KMS-11 (cell line): ENCODE measurements around the gene OGDH.
"Not testable (repeated sequence)": the region's sequence is repeated elsewhere in the genome, so short reads cannot be mapped to it uniquely, and the experiment has no call there.

Experiments used
- H2AFZ ChIP-seq: fragments of 200-600 bp; sonication (generic); 2 replicates; pipeline ENCODE4 v1.6.1; 2016; ENCODE audit warnings: antibody characterized with exemption, mixed run types, low read depth
- H3K27ac ChIP-seq: fragments of 200-600 bp; sonication (generic); 2 replicates; pipeline ENCODE4 v1.6.1; 2016; ENCODE audit warnings: mild to moderate bottlenecking, mixed run types
- H3K27me3 ChIP-seq: fragments of 200-600 bp; sonication (generic); 2 replicates; pipeline ENCODE4 v1.6.1; 2017; ENCODE audit warnings: mild to moderate bottlenecking, low read depth, mixed run types, moderate library complexity; ENCODE audit not compliant: insufficient read depth
- H3K36me3 ChIP-seq: fragments of 200-600 bp; sonication (generic); 2 replicates; pipeline ENCODE4 v1.6.1; 2017; ENCODE audit warnings: mild to moderate bottlenecking, mixed run types; ENCODE audit not compliant: insufficient read depth
- H3K4me1 ChIP-seq: fragments of 200-600 bp; sonication (generic); 2 replicates; pipeline ENCODE4 v1.6.1; 2016; ENCODE audit warnings: mild to moderate bottlenecking, low read depth, mixed run types; ENCODE audit not compliant: poor library complexity, severe bottlenecking
- H3K4me2 ChIP-seq: fragments of 200-600 bp; sonication (generic); 2 replicates; pipeline ENCODE4 v1.7.0; 2016; ENCODE audit warnings: mild to moderate bottlenecking, mixed run types
- H3K4me3 ChIP-seq: fragments of 200-600 bp; sonication (generic); IDR thresholded peaks from 2 replicates; pipeline ENCODE4 v1.6.1; 2017; ENCODE audit warnings: low read depth, low read length, mixed read lengths; ENCODE audit not compliant: insufficient read depth
- H3K79me2 ChIP-seq: fragments of 200-600 bp; sonication (generic); 2 replicates; pipeline ENCODE4 v1.6.1; 2016; ENCODE audit warnings: low read depth, mixed run types; ENCODE audit not compliant: insufficient read depth
- H3K9ac ChIP-seq: fragments of 200-600 bp; sonication (generic); 2 replicates; pipeline ENCODE4 v1.6.1; 2016; ENCODE audit warnings: mild to moderate bottlenecking, mixed run types
- H4K20me1 ChIP-seq: fragments of 200-600 bp; sonication (generic); 2 replicates; pipeline ENCODE4 v1.6.1; 2016; ENCODE audit warnings: mild to moderate bottlenecking, mixed run types; ENCODE audit not compliant: insufficient read depth
- CTCF ChIP-seq: fragments of 200-600 bp; sonication (generic); conservative IDR thresholded peaks from 2 replicates; pipeline ENCODE4 v1.6.1; 2017; ENCODE audit warnings: low read depth, mild to moderate bottlenecking, antibody characterized with exemption, low read length, moderate library complexity, mixed read lengths

OGDH gene

DNA sequence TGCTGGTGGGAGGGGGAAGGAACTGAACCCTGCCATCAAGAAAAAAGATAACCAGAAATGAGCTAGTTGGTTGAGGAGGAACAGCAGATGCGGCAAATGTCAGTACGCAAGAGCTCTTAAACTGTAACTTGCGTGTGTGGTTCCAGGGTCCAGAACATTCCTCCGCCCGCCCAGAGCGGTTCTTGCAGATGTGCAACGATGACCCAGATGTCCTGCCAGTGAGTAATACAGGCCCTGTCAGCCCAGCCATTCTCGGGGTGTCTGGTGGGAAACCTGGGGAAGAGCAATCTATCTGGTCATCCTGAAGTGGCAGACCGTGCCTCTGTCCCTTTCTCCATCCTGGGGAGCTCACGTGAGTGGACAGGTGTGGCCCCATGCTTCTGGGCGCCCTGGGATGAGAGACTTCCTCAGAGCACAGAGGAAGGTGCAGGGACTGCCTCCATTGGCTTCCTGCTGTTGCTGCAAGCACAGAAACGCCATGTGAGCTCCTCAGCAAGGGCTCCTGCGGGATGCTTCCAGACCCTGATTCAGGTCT lies 91.7 kb downstream of the OGDH start:
- Histone ChIP-seq H3K27me3 (no peaks in the 10 kb centered on the region), H2AFZ (no peak overlapping the region), H3K4me2 (no peak overlapping the region), H3K4me1 (no peaks in the 10 kb centered on the region), H3K4me3 (no peak overlapping the region), H4K20me1 (no peaks in the 10 kb centered on the region), H3K9ac (no peak overlapping the region), H3K27ac (no peak overlapping the region), H3K36me3 (peaks cover 6% of the 10 kb centered on the region; the same call in 1 of the 2 replicates), H3K79me2 (no peaks in the 10 kb centered on the region)
- no peak for TF ChIP-seq CTCF

DNA sequence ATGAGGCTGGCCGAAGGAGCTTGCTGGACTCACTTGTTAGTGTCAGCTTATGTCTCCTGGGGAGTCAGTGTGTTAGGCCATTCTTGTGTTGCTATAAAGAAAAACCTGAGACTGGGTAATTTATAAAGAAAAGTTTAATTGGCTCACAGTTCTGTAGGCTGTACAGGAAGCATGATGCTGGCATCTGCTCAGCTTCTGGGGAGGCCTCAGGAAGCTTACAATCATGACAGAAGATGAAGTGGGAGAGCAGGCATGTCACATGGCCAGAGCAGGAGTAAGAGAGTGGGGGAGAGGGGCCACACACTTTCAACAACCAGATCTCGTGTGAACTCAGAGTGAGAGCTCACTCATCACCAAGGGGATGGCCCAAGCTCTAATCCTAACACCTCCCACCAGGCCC lies 93.2 kb downstream of the OGDH start:
- not testable (repeated sequence) for H3K79me2 ChIP-seq, H4K20me1 ChIP-seq, H3K27me3 ChIP-seq, H3K36me3 ChIP-seq, H2AFZ ChIP-seq, H3K9ac ChIP-seq, H3K4me1 ChIP-seq, H3K4me3 ChIP-seq, H3K27ac ChIP-seq, H3K4me2 ChIP-seq

GRCh38 chr7:44700322-44700721 lies 93.9 kb downstream of the OGDH start:
- Histone ChIP-seq H3K9ac (no peak overlapping the region), H3K4me3 (no peak overlapping the region), H4K20me1 (no peaks in the 10 kb centered on the region), H3K79me2 (no peaks in the 10 kb centered on the region), H3K4me2 (no peak overlapping the region), H3K27ac (no peak overlapping the region), H3K27me3 (no peaks in the 10 kb centered on the region), H3K36me3 (peaks cover 6% of the 10 kb centered on the region; the same call in 1 of the 2 replicates), H3K4me1 (no peaks in the 10 kb centered on the region), H2AFZ (no peak overlapping the region)
- TF ChIP-seq CTCF: no peak

- H3K4me1 ChIP-seq, H3K27ac ChIP-seq, H3K27me3 ChIP-seq, H3K4me2 ChIP-seq, H4K20me1 ChIP-seq, H2AFZ ChIP-seq, H3K79me2 ChIP-seq, H3K9ac ChIP-seq, H3K4me3 ChIP-seq, H3K36me3 ChIP-seq: not testable (repeated sequence)
These were observed 97.0 kb downstream of the OGDH start for GRCh38 chr7:44703391-44703790.

DNA sequence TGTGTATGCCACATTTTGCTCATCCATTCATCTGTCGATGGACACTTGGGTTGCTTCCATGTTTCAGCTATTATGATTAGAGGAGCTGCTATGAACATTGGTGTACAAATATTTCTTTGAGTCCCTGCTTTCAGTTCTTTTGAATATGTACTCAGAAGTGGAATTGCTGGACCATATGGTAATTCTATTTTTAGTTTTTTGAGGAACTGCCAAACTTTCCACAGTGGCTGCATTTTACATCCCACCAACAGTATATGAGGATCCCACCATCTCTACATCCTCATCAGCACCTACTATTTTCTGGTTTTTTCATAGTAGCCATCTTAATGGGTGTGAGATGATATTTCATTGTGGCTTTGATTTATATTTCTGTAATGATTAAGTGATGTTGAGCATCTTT lies 97.5 kb downstream of the OGDH start:
- H3K79me2 ChIP-seq: no peaks in the 10 kb centered on the region
- H3K27me3 ChIP-seq: no peaks in the 10 kb centered on the region
- H3K9ac ChIP-seq: no peak overlapping the region
- H3K4me1 ChIP-seq: no peaks in the 10 kb centered on the region
- H3K4me2 ChIP-seq: no peak overlapping the region
- H2AFZ ChIP-seq: no peak overlapping the region
- H3K36me3 ChIP-seq: peaks cover 2% of the 10 kb centered on the region; the same call in 1 of the 2 replicates
- no peaks in the 10 kb centered on the region for H4K20me1 ChIP-seq
- no peak overlapping the region for H3K4me3 ChIP-seq
- no peak overlapping the region for H3K27ac ChIP-seq
- TF ChIP-seq CTCF: no peak
